Measurements from ENCODE around the gene VSTM2L. TPM values are rescaled to one million over a fixed set of nuclear protein-coding genes. Genes with fewer than 3 reads are reported as not detected.
A peak's percentile ranks its signal among the peaks of the same experiment; 100 is the strongest.

VSTM2L gene
- total RNA-seq, 1 experiment from 2014 or later, result 4.0 TPM

DNA sequence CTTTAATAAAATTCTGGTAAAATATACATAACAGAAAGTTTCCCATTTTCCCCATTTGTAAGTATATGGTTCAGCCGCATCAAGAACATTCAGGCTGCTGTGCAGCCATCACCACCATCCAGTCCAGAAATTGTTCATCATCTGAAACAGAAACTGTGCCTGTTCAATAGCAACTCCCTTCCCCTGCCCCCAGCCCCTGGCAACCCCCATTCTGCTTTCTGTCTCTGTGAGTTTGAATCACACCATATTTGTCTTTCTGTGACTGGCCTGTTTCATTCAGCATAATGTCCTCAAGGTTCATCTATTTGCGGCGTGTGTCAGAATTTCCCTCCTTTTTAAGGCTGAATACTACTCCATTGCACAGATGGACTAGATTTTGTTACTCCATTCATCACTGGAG is 19.1 kb downstream of the VSTM2L start:
- no peaks in the 10 kb centered on the region for H3K36me3 ChIP-seq
- no peak for DNase-seq
- no peak overlapping the region for H3K4me3 ChIP-seq
- peaks cover 15% of the 10 kb centered on the region for H3K27me3 ChIP-seq
- no peaks in the 10 kb centered on the region for H3K9me3 ChIP-seq

- H3K27me3 ChIP-seq, result no peaks in the 10 kb centered on the region
- H3K36me3 ChIP-seq, result no peaks in the 10 kb centered on the region
- DNase-seq, result no peak
- no peak overlapping the region for H3K4me3 ChIP-seq
- H3K9me3 ChIP-seq, result no peaks in the 10 kb centered on the region
These were observed 22.6 kb downstream of the VSTM2L start for GRCh38 chr20:37925265-37926165.

DNA sequence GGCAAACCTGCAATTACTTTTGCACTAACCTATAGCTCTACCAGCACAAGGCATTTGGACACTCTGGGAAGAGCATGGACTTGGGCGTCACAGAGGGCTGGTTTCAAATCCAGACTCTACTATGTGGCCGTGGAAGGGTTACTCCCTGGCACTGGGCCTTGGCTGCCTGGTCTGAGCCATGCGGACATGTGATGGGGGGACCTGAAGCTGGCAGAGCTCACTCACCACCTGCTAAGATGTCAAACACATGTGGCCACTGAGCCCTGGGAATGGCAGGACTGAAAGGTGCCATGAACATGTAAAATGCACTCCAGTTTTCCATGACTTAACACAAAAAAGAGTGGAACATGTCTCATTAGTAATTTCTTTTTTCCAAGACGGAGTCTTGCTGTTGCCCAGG is 23.7 kb downstream of the VSTM2L start:
- H3K9me3 ChIP-seq, result no peaks in the 10 kb centered on the region
- H3K27me3 ChIP-seq, result no peaks in the 10 kb centered on the region
- no peaks in the 10 kb centered on the region for H3K36me3 ChIP-seq
- DNase-seq, result no peak
- H3K4me3 ChIP-seq, result no peak overlapping the region

DNA sequence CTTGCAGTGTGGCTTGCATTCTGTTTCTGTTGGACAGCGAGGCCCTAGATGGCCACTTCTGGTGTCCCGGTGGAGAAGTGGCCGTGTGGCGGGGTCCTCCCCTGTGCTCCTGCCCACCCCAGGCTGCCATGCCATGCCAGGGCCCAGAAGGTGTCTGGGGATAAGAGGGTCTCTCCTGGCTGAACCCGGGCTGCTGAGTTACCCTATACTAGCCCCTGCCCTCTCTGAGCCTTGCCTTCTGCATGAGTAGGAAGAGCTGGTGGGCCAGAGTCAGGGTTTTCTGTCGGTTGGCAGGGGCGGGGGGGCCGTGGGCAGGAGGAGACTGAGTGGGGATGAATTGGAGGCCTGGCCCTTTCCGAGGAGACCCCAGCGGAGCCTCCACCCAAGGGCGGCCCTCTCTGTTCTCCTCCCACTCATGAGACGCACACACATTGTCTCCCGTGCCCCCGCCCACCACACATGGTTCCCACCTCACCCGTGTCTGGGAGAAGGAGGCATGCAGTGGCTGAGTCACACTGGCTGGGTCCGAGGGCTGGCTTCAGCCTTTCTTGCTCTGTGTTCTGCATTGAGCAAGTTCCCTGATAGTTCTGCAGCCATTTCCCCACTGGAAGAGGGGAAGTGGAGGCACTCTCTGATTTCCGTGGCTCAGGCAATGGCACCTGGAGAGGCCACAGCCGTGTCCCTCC is 24.6 kb downstream of the VSTM2L start:
- Histone ChIP-seq H3K27me3 (no peaks in the 10 kb centered on the region), H3K9me3 (no peaks in the 10 kb centered on the region), H3K36me3 (no peaks in the 10 kb centered on the region), H3K4me3 (no peak overlapping the region)
- no peak for DNase-seq

DNA sequence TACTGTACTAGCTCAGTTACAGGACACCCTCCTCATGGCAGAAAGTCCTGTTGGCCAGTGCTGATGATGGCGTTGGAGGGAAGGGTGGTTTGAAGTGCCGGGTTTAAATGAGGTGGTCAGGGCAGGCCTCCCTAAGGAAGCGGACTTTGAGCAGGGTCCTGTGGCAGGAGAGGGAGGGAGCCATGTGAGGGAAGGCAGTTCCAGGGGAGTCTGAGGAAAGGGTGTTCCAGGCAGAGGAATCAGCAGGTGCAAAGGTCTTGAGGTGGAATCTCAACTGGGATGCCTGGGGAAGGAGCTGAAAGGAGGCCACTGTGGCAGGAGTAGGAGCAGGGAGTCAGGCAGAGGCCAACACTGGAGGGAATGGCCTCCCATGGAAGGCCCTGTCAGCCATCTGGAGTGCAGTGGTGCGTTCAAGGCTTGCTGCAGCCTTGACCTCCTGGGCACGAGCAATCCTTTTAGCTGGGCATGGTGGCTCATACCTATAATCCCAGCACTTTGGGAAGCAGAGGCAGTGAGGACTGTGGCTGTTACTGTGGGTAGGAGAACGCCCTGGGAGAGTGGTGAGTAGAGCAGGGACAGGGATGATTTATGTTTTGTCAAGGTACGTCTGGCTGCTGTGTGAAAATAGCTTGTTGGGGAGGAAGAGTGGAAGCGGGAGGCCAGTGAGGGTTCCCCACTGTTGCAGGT is 26.2 kb downstream of the VSTM2L start:
- no peaks in the 10 kb centered on the region for H3K9me3 ChIP-seq
- no peaks in the 10 kb centered on the region for H3K36me3 ChIP-seq
- no peak overlapping the region for H3K4me3 ChIP-seq
- no peaks in the 10 kb centered on the region for H3K27me3 ChIP-seq
- no peak for DNase-seq

- Histone ChIP-seq H3K4me3 (no peak overlapping the region), H3K9me3 (no peaks in the 10 kb centered on the region), H3K36me3 (no peaks in the 10 kb centered on the region), H3K27me3 (no peaks in the 10 kb centered on the region)
- DNase-seq, result no peak
These were observed 26.7 kb downstream of the VSTM2L start for GRCh38 chr20:37929683-37930014.

DNA sequence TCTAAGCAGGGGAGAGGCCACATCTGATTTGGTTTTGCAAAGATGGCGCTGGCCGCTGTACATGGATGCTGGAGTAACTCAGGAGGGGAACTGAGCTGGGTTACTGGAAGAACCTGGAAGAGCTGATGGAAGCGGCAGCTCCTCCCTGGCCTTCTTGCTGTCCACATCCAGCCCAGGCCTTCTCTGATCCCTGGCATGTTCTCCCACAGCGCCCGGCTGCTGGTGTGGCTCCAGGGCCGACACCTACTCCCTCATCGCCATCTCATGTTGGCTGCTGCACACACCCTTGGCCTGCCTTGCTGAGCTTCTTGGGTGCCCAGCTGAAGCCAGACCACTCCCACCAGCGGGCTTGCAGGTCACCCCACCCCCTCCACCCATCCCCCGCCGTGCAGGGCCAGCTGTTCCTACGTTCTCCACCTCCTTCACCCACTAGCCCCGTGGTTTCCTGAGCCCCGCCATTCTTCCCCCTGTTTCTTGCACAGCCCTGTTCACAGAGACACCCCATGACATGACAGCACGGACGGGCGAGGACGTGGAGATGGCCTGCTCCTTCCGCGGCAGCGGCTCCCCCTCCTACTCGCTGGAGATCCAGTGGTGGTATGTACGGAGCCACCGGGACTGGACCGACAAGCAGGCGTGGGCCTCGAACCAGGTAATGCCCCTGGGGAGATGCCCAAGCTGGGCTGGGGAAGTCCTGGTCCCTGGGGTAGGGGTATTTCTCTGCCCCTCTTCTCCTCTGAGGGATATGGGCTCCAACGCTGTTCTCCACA is 28.4 kb downstream of the VSTM2L start:
- no peaks in the 10 kb centered on the region for H3K27me3 ChIP-seq
- no peaks in the 10 kb centered on the region for H3K36me3 ChIP-seq
- no peak overlapping the region for H3K4me3 ChIP-seq
- no peak for DNase-seq
- H3K9me3 ChIP-seq, result no peaks in the 10 kb centered on the region

- no peaks in the 10 kb centered on the region for H3K36me3 ChIP-seq
- H3K27me3 ChIP-seq, result no peaks in the 10 kb centered on the region
- H3K4me3 ChIP-seq, result no peak overlapping the region
- H3K9me3 ChIP-seq, result no peaks in the 10 kb centered on the region
- DNase-seq, result no peak
These were observed 29.1 kb downstream of the VSTM2L start for GRCh38 chr20:37932074-37932473.

DNA sequence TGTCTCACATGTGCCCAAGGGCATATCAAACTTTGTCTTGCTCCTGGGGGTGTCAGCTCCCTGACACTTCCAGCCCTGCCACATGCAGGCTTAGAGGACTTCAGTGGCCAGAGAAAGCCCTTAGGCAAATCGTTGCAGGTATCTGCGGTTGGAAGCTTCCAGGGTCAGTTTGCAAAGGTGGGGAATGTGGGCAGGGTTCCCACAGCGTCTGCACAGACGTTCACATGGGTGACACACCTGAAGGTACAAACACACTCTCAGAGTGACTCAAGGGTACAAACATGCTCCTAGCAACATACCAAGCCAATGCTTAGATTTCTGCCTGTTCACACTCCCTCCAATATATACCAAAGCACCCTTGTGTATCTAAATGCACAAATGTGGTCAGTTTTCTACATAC is 30.0 kb downstream of the VSTM2L start:
- no peak for DNase-seq
- Histone ChIP-seq H3K4me3 (no peak overlapping the region), H3K36me3 (no peaks in the 10 kb centered on the region), H3K9me3 (no peaks in the 10 kb centered on the region), H3K27me3 (no peaks in the 10 kb centered on the region)

- H3K9me3 ChIP-seq, result no peaks in the 10 kb centered on the region
- H3K36me3 ChIP-seq, result no peaks in the 10 kb centered on the region
- no peaks in the 10 kb centered on the region for H3K27me3 ChIP-seq
- no peak overlapping the region for H3K4me3 ChIP-seq
- DNase-seq, result no peak
These were observed 31.1 kb downstream of the VSTM2L start for GRCh38 chr20:37933786-37934633.

DNA sequence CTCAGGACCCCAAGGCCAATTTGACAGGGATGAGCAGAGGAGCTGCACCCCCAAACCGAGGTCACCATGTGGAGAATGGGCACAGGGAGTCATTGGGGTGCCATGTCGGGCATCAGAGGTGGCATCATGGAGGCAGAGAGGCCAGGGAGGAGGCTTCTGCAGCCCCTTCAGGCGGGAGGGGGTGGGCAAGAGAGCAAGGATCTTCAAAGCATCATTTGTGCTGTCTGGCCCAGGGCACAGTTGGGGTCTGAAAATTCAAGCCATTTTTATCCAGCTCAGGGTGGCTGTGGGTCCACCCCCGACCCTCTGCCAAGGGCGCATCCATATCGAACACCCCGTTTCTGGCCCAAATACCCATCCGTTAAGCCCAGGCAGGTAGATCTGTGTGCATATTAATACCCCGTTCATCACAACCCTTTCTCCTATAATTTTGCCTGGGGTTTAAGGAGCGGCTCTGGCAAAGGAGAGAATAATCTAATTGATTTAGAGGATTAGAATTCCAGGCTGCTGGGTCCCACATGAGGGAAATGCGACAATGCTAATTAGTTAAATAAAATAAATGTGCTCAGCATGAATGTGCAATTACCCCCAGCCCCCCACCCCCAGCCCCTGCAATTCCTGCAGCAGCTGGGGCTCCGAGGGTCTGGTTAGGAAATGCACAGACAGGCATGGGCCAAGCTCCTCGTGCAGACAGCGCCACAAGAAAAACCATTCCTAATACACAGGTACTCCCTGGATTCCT is 31.9 kb downstream of the VSTM2L start:
- Histone ChIP-seq H3K27me3 (no peaks in the 10 kb centered on the region), H3K9me3 (no peaks in the 10 kb centered on the region), H3K36me3 (no peaks in the 10 kb centered on the region), H3K4me3 (no peak overlapping the region)
- DNase-seq, result no peak

DNA sequence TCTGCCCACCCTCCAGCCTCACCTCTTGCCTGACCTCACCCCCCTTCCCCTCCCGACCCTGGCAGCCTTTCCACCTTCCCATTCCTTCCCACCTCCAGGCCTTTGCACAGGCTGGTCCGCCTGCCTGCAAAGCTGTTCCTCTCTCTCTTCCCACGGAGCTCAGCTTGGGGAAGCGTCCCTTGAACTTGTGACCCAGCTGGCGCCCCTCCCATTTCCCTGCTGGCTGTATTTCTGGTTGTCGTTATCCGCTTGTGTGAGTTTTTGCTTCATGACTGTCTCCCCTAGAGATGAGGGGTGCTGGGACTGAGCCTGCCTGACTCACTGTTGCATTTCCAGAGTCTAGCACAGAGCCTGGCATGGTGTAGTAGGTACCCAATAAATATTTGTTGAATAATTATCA is 32.5 kb downstream of the VSTM2L start:
- Histone ChIP-seq H3K27me3 (no peaks in the 10 kb centered on the region), H3K9me3 (no peaks in the 10 kb centered on the region), H3K4me3 (no peak overlapping the region), H3K36me3 (no peaks in the 10 kb centered on the region)
- DNase-seq, result peak; percentile 37

DNA sequence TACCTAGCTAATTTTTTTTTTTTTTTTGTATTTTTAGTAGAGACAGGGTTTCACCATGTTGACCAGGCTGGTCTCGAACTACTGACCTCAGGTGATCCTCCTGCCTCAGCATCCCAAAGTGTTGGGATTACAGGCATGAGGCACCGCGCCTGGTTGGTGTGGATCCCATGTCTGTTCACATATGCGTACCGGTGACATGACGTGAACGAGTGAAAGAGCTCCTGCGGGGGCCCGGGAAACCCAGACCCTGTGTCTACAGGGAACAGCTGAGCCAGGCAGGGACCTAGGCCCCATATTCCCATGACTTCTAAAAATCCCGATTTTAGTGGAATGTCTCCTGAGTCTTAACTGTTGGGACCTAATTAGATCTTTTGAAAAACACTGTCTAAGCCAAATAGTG is 33.1 kb downstream of the VSTM2L start:
- Histone ChIP-seq H3K4me3 (no peak overlapping the region), H3K27me3 (no peaks in the 10 kb centered on the region), H3K36me3 (no peaks in the 10 kb centered on the region), H3K9me3 (no peaks in the 10 kb centered on the region)
- no peak for DNase-seq

- no peaks in the 10 kb centered on the region for H3K9me3 ChIP-seq
- no peak overlapping the region for H3K4me3 ChIP-seq
- no peak for DNase-seq
- no peaks in the 10 kb centered on the region for H3K36me3 ChIP-seq
- H3K27me3 ChIP-seq, result no peaks in the 10 kb centered on the region
These were observed 33.5 kb downstream of the VSTM2L start for GRCh38 chr20:37936451-37936850.

DNA sequence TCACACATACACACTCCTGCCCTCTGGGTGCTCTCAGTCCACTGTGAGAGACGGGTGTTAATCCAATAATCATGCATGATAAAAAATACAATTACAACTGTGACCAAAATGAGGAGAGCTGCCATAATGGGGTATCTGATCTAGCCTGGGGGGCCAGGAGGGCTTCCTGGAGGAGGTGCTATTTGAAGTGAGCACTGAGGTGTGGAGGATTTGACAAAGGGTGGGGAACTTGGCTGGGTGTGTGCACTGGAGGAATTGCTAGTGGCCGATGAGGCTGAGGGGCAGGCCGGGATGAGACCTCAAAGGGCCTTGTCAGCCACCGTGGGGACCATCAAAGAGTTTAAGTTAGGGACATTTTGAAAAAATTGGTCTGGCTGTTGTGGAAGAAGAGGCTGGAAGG is 34.8 kb downstream of the VSTM2L start:
- Histone ChIP-seq H3K9me3 (no peaks in the 10 kb centered on the region), H3K4me3 (no peak overlapping the region), H3K36me3 (no peaks in the 10 kb centered on the region), H3K27me3 (no peaks in the 10 kb centered on the region)
- no peak for DNase-seq
